ENCODE data around the gene SLC35E3. TPM values are rescaled to one million over a fixed set of nuclear protein-coding genes. Genes with fewer than 3 reads are reported as not detected.

SLC35E3 gene
- polyA plus RNA-seq (2011; rRNA removed) (7.7 and 9.2 TPM in 2 replicates), polyA minus RNA-seq (2011; rRNA and poly(A)+ RNA removed) (2.2 and 2.5 TPM in 2 replicates)

GRCh38 chr12:68745904-68746571 is at the start of gene SLC35E3:
TSS of gene SLC35E3 (plus strand) at chr12:68746176. CDS start at chr12:68746378, 202 bp downstream.
- Histone ChIP-seq H3K27ac (ENCODE audit: low read depth, low read length) (no peak within 1 kb of the TSS), H3K4me3 (ENCODE audit: low read depth, low read length) (peak within 1 kb of the TSS; percentile 81), H3K27me3 (ENCODE audit: control insufficient read depth, insufficient read depth, low read length) (no peaks in the 10 kb centered on the region), H3K9me3 (ENCODE audit: control insufficient read depth, insufficient read depth, low read length) (no peaks in the 10 kb centered on the region)
- CTCF ChIA-PET = interaction anchor here (0.6 kb wide), 1 partner anchor 611 kb away, joined by 3 read pairs; no protein-coding TSS in a partner anchor
- no peak for TF ChIP-seq CTCF (IDR thresholded peaks at IDR 0.05; ENCODE audit: low read depth, low read length)
- POLR2A ChIA-PET = interaction anchor here (0.8 to 3.0 kb wide), 4 partner anchors 62 to 426 kb away, joined by 3 to 31 read pairs (median 4); partner anchors contain the start of gene MDM2
- peak; percentile 37 for DNase-seq (ENCODE audit: low read depth, low spot score)

GRCh38 chr12:68699486-68699885 is 46.5 kb upstream of the SLC35E3 start:
- H3K4me3 ChIP-seq (ENCODE audit: low read depth, low read length) = no peak overlapping the region
- ChIA-PET POLR2A (no interaction called here), CTCF (no interaction called here)
- no peak for TF ChIP-seq CTCF (IDR thresholded peaks at IDR 0.05; ENCODE audit: low read depth, low read length)
- no peaks in the 10 kb centered on the region for H3K9me3 ChIP-seq (ENCODE audit: control insufficient read depth, insufficient read depth, low read length)
- H3K27me3 ChIP-seq (ENCODE audit: control insufficient read depth, insufficient read depth, low read length) = no peaks in the 10 kb centered on the region
- no peak for DNase-seq (ENCODE audit: low read depth, low spot score)
- H3K27ac ChIP-seq (ENCODE audit: low read depth, low read length) = no peak overlapping the region

GRCh38 chr12:68727776-68728175 is 18.2 kb upstream of the SLC35E3 start:
- ChIA-PET CTCF (interaction anchor here (1.4 kb wide), 1 partner anchor 80 kb away, joined by 6 read pairs; the partner anchor contains the start of gene MDM2), POLR2A (interaction anchor here (0.7 kb wide), 2 partner anchors 208 to 280 kb away, joined by 5 to 6 read pairs; no protein-coding TSS in a partner anchor)
- H3K9me3 ChIP-seq (ENCODE audit: control insufficient read depth, insufficient read depth, low read length) = no peaks in the 10 kb centered on the region
- TF ChIP-seq CTCF (IDR thresholded peaks at IDR 0.05; ENCODE audit: low read depth, low read length) = no peak
- H3K27ac ChIP-seq (ENCODE audit: low read depth, low read length) = no peak overlapping the region
- no peaks in the 10 kb centered on the region for H3K27me3 ChIP-seq (ENCODE audit: control insufficient read depth, insufficient read depth, low read length)
- no peak overlapping the region for H3K4me3 ChIP-seq (ENCODE audit: low read depth, low read length)
- no peak for DNase-seq (ENCODE audit: low read depth, low spot score)

- POLR2A ChIA-PET = interaction anchor here (0.6 kb wide), 1 partner anchor 82 kb away, joined by 4 read pairs; no protein-coding TSS in a partner anchor
- Histone ChIP-seq H3K9me3 (ENCODE audit: control insufficient read depth, insufficient read depth, low read length) (no peaks in the 10 kb centered on the region), H3K27me3 (ENCODE audit: control insufficient read depth, insufficient read depth, low read length) (no peaks in the 10 kb centered on the region), H3K4me3 (ENCODE audit: low read depth, low read length) (no peak overlapping the region), H3K27ac (ENCODE audit: low read depth, low read length) (peak overlapping the region; percentile 73)
- no peak for TF ChIP-seq CTCF (IDR thresholded peaks at IDR 0.05; ENCODE audit: low read depth, low read length)
- peak; percentile 30 for DNase-seq (ENCODE audit: low read depth, low spot score)
- CTCF ChIA-PET = no interaction called here
Measured at GRCh38 chr12:68733661-68734071, 12.3 kb upstream of the SLC35E3 start.

- POLR2A ChIA-PET = no interaction called here
- Histone ChIP-seq H3K4me3 (ENCODE audit: low read depth, low read length) (no peak overlapping the region), H3K9me3 (ENCODE audit: control insufficient read depth, insufficient read depth, low read length) (no peaks in the 10 kb centered on the region), H3K27ac (ENCODE audit: low read depth, low read length) (no peak overlapping the region), H3K27me3 (ENCODE audit: control insufficient read depth, insufficient read depth, low read length) (no peaks in the 10 kb centered on the region)
- no peak for DNase-seq (ENCODE audit: low read depth, low spot score)
- CTCF ChIA-PET = no interaction called here
- TF ChIP-seq CTCF (IDR thresholded peaks at IDR 0.05; ENCODE audit: low read depth, low read length) = no peak
Measured at GRCh38 chr12:68739891-68740290, 6.1 kb upstream of the SLC35E3 start.
